Bronchial epithelial cell (primary cell): ENCODE measurements around the gene BARHL1. TPM values are rescaled to one million over a fixed set of nuclear protein-coding genes. Genes with fewer than 3 reads are reported as not detected.

Source experiments
- DNase-seq: peaks from one replicate; pipeline ENCODE4 v3.0.0-alpha.2; 2010; ENCODE audit warnings: low read depth
- FAIRE-seq: peaks from 2 replicates; lab custom pipeline; 2011; peaks lifted over from hg19 to GRCh38; lab: Jason Lieb, UNC
- H3K27me3 ChIP-seq: 2 replicates; pipeline ENCODE4 v1.5.1; 2011; ENCODE audit warnings: low read length; ENCODE audit not compliant: control insufficient read depth, insufficient read depth
- H3K36me3 ChIP-seq: 2 replicates; pipeline ENCODE4 v1.5.1; 2011; ENCODE audit warnings: low read length; ENCODE audit not compliant: control insufficient read depth, insufficient read depth
- H3K4me3 ChIP-seq: 2 replicates; pipeline ENCODE4 v1.5.1; 2011; ENCODE audit warnings: mild to moderate bottlenecking, low read depth, low read length, control low read depth
- CTCF ChIP-seq: IDR thresholded peaks from 2 replicates; pipeline ENCODE4 v1.5.1; 2011; ENCODE audit warnings: mild to moderate bottlenecking, moderate library complexity, low read length, control low read depth, inconsistent platforms; ENCODE audit not compliant: insufficient read depth, severe bottlenecking
- total RNA-seq: library from RNA; depleted of rRNA; stranded (reverse); fragments of >200 nt; gene quantifications from 2 replicates; pipeline ENCODE4 v1.2.1, GENCODE V29; 2014

Gene BARHL1
- total RNA-seq, 1 donor from 2014 or later = not detected

- Histone ChIP-seq H3K4me3 (no peak overlapping the region), H3K27me3 (no peaks in the 10 kb centered on the region), H3K36me3 (peaks cover 2% of the 10 kb centered on the region)
- no peak for TF ChIP-seq CTCF
- FAIRE-seq (no peak), DNase-seq (no peak)
Measured at GRCh38 chr9:132627594-132627993, 45.2 kb downstream of the BARHL1 start.

GRCh38 chr9:132628746-132629145 is 46.3 kb downstream of the BARHL1 start:
- FAIRE-seq = no peak
- H3K36me3 ChIP-seq = peaks cover 2% of the 10 kb centered on the region
- no peak for TF ChIP-seq CTCF

GRCh38 chr9:132630116-132630515 is 47.7 kb downstream of the BARHL1 start:
- H3K36me3 ChIP-seq = peaks cover 2% of the 10 kb centered on the region
- no peak for DNase-seq
- no peak for FAIRE-seq

More at GRCh38 chr9:132628746-132629145, 46.3 kb downstream of the BARHL1 start:
- H3K4me3 ChIP-seq = no peak overlapping the region
- no peak for DNase-seq
- no peaks in the 10 kb centered on the region for H3K27me3 ChIP-seq

GRCh38 chr9:132630811-132631210 is 48.4 kb downstream of the BARHL1 start:
- FAIRE-seq = no peak
- no peak overlapping the region for H3K4me3 ChIP-seq
- no peaks in the 10 kb centered on the region for H3K27me3 ChIP-seq
- H3K36me3 ChIP-seq = peaks cover 2% of the 10 kb centered on the region
- TF ChIP-seq CTCF = no peak
- peak; percentile 89 for DNase-seq

More at GRCh38 chr9:132630116-132630515, 47.7 kb downstream of the BARHL1 start:
- H3K4me3 ChIP-seq = no peak overlapping the region
- TF ChIP-seq CTCF = no peak
- no peaks in the 10 kb centered on the region for H3K27me3 ChIP-seq

GRCh38 chr9:132631280-132631679 is 48.9 kb downstream of the BARHL1 start:
- no peak for TF ChIP-seq CTCF
- Histone ChIP-seq H3K27me3 (no peaks in the 10 kb centered on the region), H3K4me3 (no peak overlapping the region), H3K36me3 (peaks cover 2% of the 10 kb centered on the region)
- peak; percentile 89 for DNase-seq
- FAIRE-seq = no peak

- Histone ChIP-seq H3K4me3 (no peak overlapping the region), H3K36me3 (peaks cover 2% of the 10 kb centered on the region), H3K27me3 (no peaks in the 10 kb centered on the region)
- DNase-seq = no peak
- no peak for FAIRE-seq
- no peak for TF ChIP-seq CTCF
Measured at GRCh38 chr9:132631685-132632084, 49.3 kb downstream of the BARHL1 start.
